GM19025 (cell line): ENCODE data around the gene OR5AN1.

Experiments
- ATAC-seq: cut with Tn5 transposase; IDR thresholded peaks from one replicate; pipeline ENCODE4 v1.9.1; 2021; ENCODE audit warnings: mild to moderate bottlenecking, low read depth, moderate library complexity; ENCODE audit not compliant: unreplicated experiment

The OR5AN1 gene

DNA sequence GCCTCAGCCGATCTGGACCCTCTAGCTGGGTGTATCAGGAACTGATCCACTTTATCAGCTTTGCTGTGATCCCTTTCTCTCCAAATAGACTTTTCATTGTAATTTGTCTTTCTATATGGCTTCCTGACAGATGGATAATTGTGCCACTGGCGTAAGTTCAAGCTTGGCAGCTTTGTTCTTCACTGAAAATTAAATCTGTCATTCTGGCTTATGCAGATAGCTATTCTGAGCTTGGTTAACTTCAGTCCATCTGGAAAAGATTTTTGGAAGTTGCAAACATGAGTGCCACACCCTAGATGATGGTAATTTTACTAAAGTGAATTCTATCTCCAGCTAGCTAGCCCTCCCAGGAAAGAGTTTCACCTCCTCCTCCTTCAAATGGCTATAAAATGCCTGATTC lies 59.5 kb downstream of the OR5AN1 start:
- ATAC-seq: no peak
